Measurements from ENCODE around the gene SPATA33. TPM values are rescaled to one million over a fixed set of nuclear protein-coding genes. Genes with fewer than 3 reads are reported as not detected.

Gene SPATA33
- total and polyA plus RNA-seq, 2 donors (not counting 1 experiment from before 2014, with no cell fraction given) = 3.6 to 15.0 TPM

DNA sequence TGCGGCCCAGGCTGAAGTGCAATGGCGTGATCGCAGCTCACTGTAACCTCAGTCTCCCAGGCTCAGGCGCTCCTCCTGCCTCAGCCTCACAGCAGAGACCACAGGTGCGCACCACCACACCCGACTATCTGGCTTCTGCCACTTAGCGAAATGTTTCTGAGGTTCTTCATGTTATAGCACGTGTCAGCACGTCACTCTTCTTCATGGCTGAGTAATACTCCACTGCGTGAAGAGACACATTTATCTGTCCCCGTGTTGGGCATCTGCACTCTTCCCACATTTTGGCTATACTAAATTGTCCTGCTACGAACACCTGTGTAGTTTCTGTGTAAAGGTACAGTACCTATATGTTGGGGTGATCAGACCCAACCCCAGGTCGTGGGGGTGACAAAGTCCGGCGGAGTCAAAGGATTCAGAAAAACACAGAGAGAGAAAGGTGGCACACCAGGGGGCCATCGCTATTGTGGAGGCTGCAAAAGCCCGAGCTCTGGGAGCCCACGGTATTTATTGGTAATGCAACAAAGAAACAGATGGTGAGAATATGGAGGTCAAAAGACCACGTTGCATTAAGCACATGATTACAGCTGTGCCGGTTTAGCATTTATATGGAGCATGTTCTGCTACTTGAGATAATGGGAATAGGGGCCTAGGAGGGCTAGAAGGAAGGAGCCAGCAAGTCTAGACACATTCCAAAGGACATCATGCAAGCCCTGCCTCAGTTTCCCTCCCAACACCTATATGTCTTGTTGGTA, 45.0 kb upstream of the SPATA33 start:
- Histone ChIP-seq H3K79me2 (ENCODE audit: control insufficient read depth, insufficient read depth, low read length) (no peaks in the 10 kb centered on the region), H2AFZ (ENCODE audit: insufficient read depth, low read depth, low read length, poor library complexity, severe bottlenecking) (no peak overlapping the region), H3K9ac (ENCODE audit: low read length) (no peak overlapping the region), H3K4me1 (ENCODE audit: control insufficient read depth in 2 of 2, insufficient read depth in 2 of 2, low read length in 2 of 2) (peaks cover 0 to 8% of the 10 kb centered on the region in 2 donors), H3K4me2 (replicated peaks; ENCODE audit: low read depth, low read length, poor library complexity, severe bottlenecking) (no peak overlapping the region), H3K9me3 (ENCODE audit: control extremely low read depth in 1 of 3, control insufficient read depth in 2 of 3, insufficient read depth in 1 of 3, low read length in 2 of 3) (peaks cover 0 to 12% (median 0%) of the 10 kb centered on the region in 3 donors), H3K36me3 (replicated peaks in 1 of 2; ENCODE audit: control extremely low read depth in 1 of 2, control insufficient read depth in 1 of 2, extremely low read depth in 1 of 2, insufficient read depth in 2 of 2, low read length in 1 of 2) (no peaks in the 10 kb centered on the region), H3K27ac (ENCODE audit: low read length in 2 of 2) (no peak overlapping the region), H3K27me3 (replicated peaks in 1 of 4; ENCODE audit: control extremely low read depth in 1 of 4, control insufficient read depth in 3 of 4, insufficient read depth in 4 of 4, low read length in 3 of 4) (peaks cover 0 to 4% (median 0%) of the 10 kb centered on the region in 4 experiments), H3K4me3 (ENCODE audit: control extremely low read depth in 1 of 5, extremely low read depth in 1 of 5, insufficient read depth in 1 of 5, low read depth in 2 of 5, low read length in 4 of 5) (no peak overlapping the region), H4K20me1 (ENCODE audit: control insufficient read depth, insufficient read depth, low read length, poor library complexity, severe bottlenecking) (no peaks in the 10 kb centered on the region)
- TF ChIP-seq EZH2 (IDR thresholded peaks at IDR 0.05; ENCODE audit: borderline replicate concordance, insufficient read depth, low read depth, low read length, poor library complexity, severe bottlenecking) = no peak
- TF ChIP-seq, protein P1, sequence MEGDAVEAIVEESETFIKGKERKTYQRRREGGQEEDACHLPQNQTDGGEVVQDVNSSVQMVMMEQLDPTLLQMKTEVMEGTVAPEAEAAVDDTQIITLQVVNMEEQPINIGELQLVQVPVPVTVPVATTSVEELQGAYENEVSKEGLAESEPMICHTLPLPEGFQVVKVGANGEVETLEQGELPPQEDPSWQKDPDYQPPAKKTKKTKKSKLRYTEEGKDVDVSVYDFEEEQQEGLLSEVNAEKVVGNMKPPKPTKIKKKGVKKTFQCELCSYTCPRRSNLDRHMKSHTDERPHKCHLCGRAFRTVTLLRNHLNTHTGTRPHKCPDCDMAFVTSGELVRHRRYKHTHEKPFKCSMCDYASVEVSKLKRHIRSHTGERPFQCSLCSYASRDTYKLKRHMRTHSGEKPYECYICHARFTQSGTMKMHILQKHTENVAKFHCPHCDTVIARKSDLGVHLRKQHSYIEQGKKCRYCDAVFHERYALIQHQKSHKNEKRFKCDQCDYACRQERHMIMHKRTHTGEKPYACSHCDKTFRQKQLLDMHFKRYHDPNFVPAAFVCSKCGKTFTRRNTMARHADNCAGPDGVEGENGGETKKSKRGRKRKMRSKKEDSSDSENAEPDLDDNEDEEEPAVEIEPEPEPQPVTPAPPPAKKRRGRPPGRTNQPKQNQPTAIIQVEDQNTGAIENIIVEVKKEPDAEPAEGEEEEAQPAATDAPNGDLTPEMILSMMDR (IDR thresholded peaks at IDR 0.05) = no peak
- intact Hi-C loops (cut with micrococcal nuclease) = no loop called here
- ChIA-PET CTCF (no interaction called here), POLR2A (no interaction called here)
- Mint-ChIP-seq H3K4me1 (peaks cover 9% of the 10 kb centered on the region), H3K9me3 (ENCODE audit: insufficient read depth) (no peaks in the 10 kb centered on the region), H3K27ac (no peak overlapping the region), H3K27me3 (peaks cover 12% of the 10 kb centered on the region), H3K4me3 (no peak overlapping the region)
- ATAC-seq (ENCODE audit: low read depth) (no peak), DNase-seq (no peak)
- WGBS (ENCODE audit: insufficient coverage) = 92% methylated on average over 18 of the region's 20 CpGs

DNA sequence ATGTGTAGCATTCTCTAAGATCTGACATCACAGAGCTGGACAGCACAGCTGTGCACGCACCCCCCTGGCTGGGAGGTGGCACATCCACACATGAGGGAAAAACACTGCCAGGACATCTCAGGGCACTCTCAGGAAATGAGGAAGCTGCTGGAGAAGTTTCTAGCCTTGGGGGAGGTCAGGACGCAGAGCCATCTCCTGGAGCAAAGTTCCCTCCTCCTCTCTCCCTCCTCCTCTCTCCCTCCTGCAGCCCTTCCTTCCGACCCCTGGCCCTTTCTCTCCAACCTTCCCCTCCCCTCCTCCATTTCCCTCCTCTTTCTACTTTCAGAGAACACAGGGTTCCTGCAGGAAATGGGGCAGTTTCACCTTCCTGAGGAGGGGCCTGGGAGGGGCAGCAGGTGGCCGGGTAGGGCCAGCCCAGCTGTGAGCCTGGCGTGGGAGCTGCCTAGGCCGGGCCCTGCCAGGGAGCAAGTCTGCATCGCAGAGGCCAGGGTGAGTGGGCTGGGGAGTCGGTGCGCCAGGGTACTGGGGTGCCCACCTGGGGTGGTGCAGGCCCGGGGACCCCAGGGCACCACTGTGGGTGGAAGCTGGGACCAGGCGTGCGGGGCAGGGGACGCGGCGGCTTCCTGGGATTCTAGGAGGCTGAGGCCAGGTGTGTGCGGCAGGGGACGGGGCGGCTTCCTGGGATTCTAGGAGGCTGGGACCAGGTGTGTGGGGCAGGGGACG, 44.2 kb upstream of the SPATA33 start, which contains the start of gene DPEP1:
Gene DPEP1, plus strand, starts transcription at position 412 of the 723 bp plus-strand sequence. CDS start 16,769 bp downstream, outside the sequence.
- CTCF ChIA-PET = interaction anchor here (3.2 kb wide), 1 partner anchor 87 kb away, joined by 11 read pairs; no protein-coding TSS in a partner anchor
- no peak within 1 kb of the TSS for H3K4me3 Mint-ChIP-seq
- Histone ChIP-seq H3K36me3 (replicated peaks in 1 of 2; ENCODE audit: control extremely low read depth in 1 of 2, control insufficient read depth in 1 of 2, extremely low read depth in 1 of 2, insufficient read depth in 2 of 2, low read length in 1 of 2) (no peaks in the 10 kb centered on the region), H3K4me2 (replicated peaks; ENCODE audit: low read depth, low read length, poor library complexity, severe bottlenecking) (no peak within 1 kb of the TSS), H3K4me3 (ENCODE audit: control extremely low read depth in 1 of 5, extremely low read depth in 1 of 5, insufficient read depth in 1 of 5, low read depth in 2 of 5, low read length in 4 of 5) (no peak within 1 kb of the TSS), H3K79me2 (ENCODE audit: control insufficient read depth, insufficient read depth, low read length) (no peaks in the 10 kb centered on the region), H3K9me3 (ENCODE audit: control extremely low read depth in 1 of 3, control insufficient read depth in 2 of 3, insufficient read depth in 1 of 3, low read length in 2 of 3) (peaks cover 0 to 12% (median 0%) of the 10 kb centered on the region in 3 donors), H3K27me3 (replicated peaks in 1 of 4; ENCODE audit: control extremely low read depth in 1 of 4, control insufficient read depth in 3 of 4, insufficient read depth in 4 of 4, low read length in 3 of 4) (peaks cover 0 to 4% (median 0%) of the 10 kb centered on the region in 4 experiments), H3K4me1 (ENCODE audit: control insufficient read depth in 2 of 2, insufficient read depth in 2 of 2, low read length in 2 of 2) (peaks cover 0 to 8% of the 10 kb centered on the region in 2 donors), H2AFZ (ENCODE audit: insufficient read depth, low read depth, low read length, poor library complexity, severe bottlenecking) (no peak within 1 kb of the TSS), H3K9ac (ENCODE audit: low read length) (no peak within 1 kb of the TSS), H4K20me1 (ENCODE audit: control insufficient read depth, insufficient read depth, low read length, poor library complexity, severe bottlenecking) (no peaks in the 10 kb centered on the region), H3K27ac (ENCODE audit: low read length in 2 of 2) (no peak within 1 kb of the TSS)
- ATAC-seq (ENCODE audit: low read depth) (no peak), DNase-seq (no peak)
- H3K27me3 Mint-ChIP-seq = peaks cover 12% of the 10 kb centered on the region
- POLR2A ChIA-PET = no interaction called here
- TF ChIP-seq EZH2 (IDR thresholded peaks at IDR 0.05; ENCODE audit: borderline replicate concordance, insufficient read depth, low read depth, low read length, poor library complexity, severe bottlenecking) = no peak
- TF ChIP-seq, protein P1 (IDR thresholded peaks at IDR 0.05) = no peak
- WGBS (ENCODE audit: insufficient coverage) = 59% methylated on average over 18 of the region's 19 CpGs
- no peaks in the 10 kb centered on the region for H3K9me3 Mint-ChIP-seq (ENCODE audit: insufficient read depth)
- intact Hi-C loops (cut with micrococcal nuclease) = no loop called here
- no peak within 1 kb of the TSS for H3K27ac Mint-ChIP-seq
- H3K4me1 Mint-ChIP-seq = peaks cover 9% of the 10 kb centered on the region

Data from B cell (primary cell).